Smooth muscle cell (in vitro differentiated cells): ENCODE data around the gene UTP15. TPM values are rescaled to one million over a fixed set of nuclear protein-coding genes. Genes with fewer than 3 reads are reported as not detected.

Experiments used
- DNase-seq: peaks from one replicate; lab custom pipeline; 2025; ENCODE audit not compliant: unreplicated experiment; lab: John Stamatoyannopoulos, UW
- H2AFZ ChIP-seq: fragments of 200-600 bp; sonication (generic); 2 replicates; pipeline ENCODE4 v1.6.0; 2016; ENCODE audit warnings: antibody characterized with exemption, low read depth, mild to moderate bottlenecking
- H3F3A ChIP-seq: fragments of 200-600 bp; sonication (generic); 2 replicates; pipeline ENCODE4 v1.6.0; 2017; ENCODE audit warnings: antibody characterized with exemption, low read depth
- H3K27ac ChIP-seq: fragments of 200-600 bp; sonication (generic); 2 replicates; pipeline ENCODE4 v1.5.1; 2016; ENCODE audit warnings: low read depth, mild to moderate bottlenecking
- H3K27me3 ChIP-seq: fragments of 200-600 bp; sonication (generic); 2 replicates; pipeline ENCODE4 v1.6.1; 2016; ENCODE audit warnings: low read depth, mild to moderate bottlenecking
- H3K36me3 ChIP-seq: fragments of 200-600 bp; sonication (generic); 2 replicates; pipeline ENCODE4 v1.5.1; 2016; ENCODE audit warnings: low read depth
- H3K4me1 ChIP-seq: fragments of 200-600 bp; sonication (generic); 2 replicates; pipeline ENCODE4 v1.5.1; 2016; ENCODE audit warnings: low read depth
- H3K4me2 ChIP-seq: fragments of 200-600 bp; sonication (generic); 2 replicates; pipeline ENCODE4 v1.6.0; 2016; ENCODE audit warnings: mild to moderate bottlenecking
- H3K4me3 ChIP-seq: fragments of 200-600 bp; sonication (generic); 2 replicates; pipeline ENCODE4 v1.5.1; 2016; ENCODE audit warnings: mild to moderate bottlenecking
- H3K79me2 ChIP-seq: fragments of 200-600 bp; sonication (generic); 2 replicates; pipeline ENCODE4 v1.6.0; 2016; ENCODE audit warnings: low read depth, mild to moderate bottlenecking
- H3K9ac ChIP-seq: fragments of 200-600 bp; sonication (generic); 2 replicates; pipeline ENCODE4 v1.6.0; 2016; ENCODE audit warnings: low read depth
- H3K9me3 ChIP-seq: fragments of 200-600 bp; sonication (generic); replicated peaks from 2 replicates; pipeline ENCODE4 v1.5.1; 2016; ENCODE audit warnings: low read depth
- H4K20me1 ChIP-seq: fragments of 200-600 bp; sonication (generic); 2 replicates; pipeline ENCODE4 v1.6.0; 2016; ENCODE audit warnings: low read depth
- CTCF ChIP-seq: fragments of 200-600 bp; sonication (generic); IDR thresholded peaks from 2 replicates; pipeline ENCODE4 v1.5.1; 2017; ENCODE audit warnings: borderline replicate concordance, mild to moderate bottlenecking, antibody characterized with exemption; ENCODE audit not compliant: insufficient read depth, poor library complexity, severe bottlenecking
- WGBS: methylation state at CpG from one replicate; pipeline ENCODE4 v1.1.7; 2016; ENCODE audit warnings: low lambda C conversion rate; 5-methylcytosine and 5-hydroxymethylcytosine counted together
- polyA plus RNA-seq: library from polyadenylated mRNA; unstranded; fragments of >200 nt; fragmentation: Nextera tagmentation; extraction: Ambion mirVana; gene quantifications from 2 replicates; pipeline ENCODE4 v1.2.1, GENCODE V29; 2016
- total RNA-seq: library from RNA; depleted of rRNA; stranded (reverse); fragments of >200 nt; gene quantifications from 2 replicates; pipeline ENCODE4 v1.2.3, GENCODE V29; 2014

The UTP15 gene
- total and polyA plus RNA-seq, 2 experiments from 2014 or later: 10.2 to 15.2 TPM

GRCh38 chr5:73544429-73545402 lies 20.8 kb upstream of the UTP15 start:
- H2AFZ ChIP-seq: no peak overlapping the region
- 86% methylated on average over 9 of the region's 9 CpGs for WGBS
- no peak overlapping the region for H3K27ac ChIP-seq

GRCh38 chr5:73545403-73545779 lies 20.2 kb upstream of the UTP15 start:
- Histone ChIP-seq H3K27me3 (no peaks in the 10 kb centered on the region), H3K27ac (no peak overlapping the region), H4K20me1 (no peaks in the 10 kb centered on the region)

More at GRCh38 chr5:73544429-73545402, 20.8 kb upstream of the UTP15 start:
- Histone ChIP-seq H3K4me3 (no peak overlapping the region), H3K36me3 (no peaks in the 10 kb centered on the region), H3K9ac (no peak overlapping the region), H3K79me2 (no peaks in the 10 kb centered on the region), H4K20me1 (no peaks in the 10 kb centered on the region), H3K27me3 (no peaks in the 10 kb centered on the region), H3K4me2 (no peak overlapping the region), H3F3A (no peaks in the 10 kb centered on the region), H3K4me1 (no peaks in the 10 kb centered on the region), H3K9me3 (no peaks in the 10 kb centered on the region)
- TF ChIP-seq CTCF: no peak
- no peak for DNase-seq

GRCh38 chr5:73550016-73550415 lies 15.5 kb upstream of the UTP15 start:
- no peak overlapping the region for H3K4me3 ChIP-seq
- no peak for TF ChIP-seq CTCF

More at GRCh38 chr5:73545403-73545779, 20.2 kb upstream of the UTP15 start:
- H3K9ac ChIP-seq: no peak overlapping the region
- H3F3A ChIP-seq: no peaks in the 10 kb centered on the region
- no peaks in the 10 kb centered on the region for H3K79me2 ChIP-seq
- no peak overlapping the region for H3K4me2 ChIP-seq
- H3K9me3 ChIP-seq: no peaks in the 10 kb centered on the region
- TF ChIP-seq CTCF: no peak
- no peak for DNase-seq
- no peak overlapping the region for H2AFZ ChIP-seq
- H3K4me1 ChIP-seq: no peaks in the 10 kb centered on the region
- H3K4me3 ChIP-seq: no peak overlapping the region
- 88% methylated on average over 1 of the region's 1 CpG for WGBS
- H3K36me3 ChIP-seq: no peaks in the 10 kb centered on the region

More at GRCh38 chr5:73550016-73550415, 15.5 kb upstream of the UTP15 start:
- H3K9me3 ChIP-seq: no peaks in the 10 kb centered on the region
- no peak overlapping the region for H3K9ac ChIP-seq
- DNase-seq: no peak
- no peak overlapping the region for H2AFZ ChIP-seq
- peaks cover 4% of the 10 kb centered on the region for H3K36me3 ChIP-seq
- no peaks in the 10 kb centered on the region for H3K79me2 ChIP-seq
- H3F3A ChIP-seq: no peaks in the 10 kb centered on the region
- H4K20me1 ChIP-seq: no peaks in the 10 kb centered on the region
- H3K27me3 ChIP-seq: no peaks in the 10 kb centered on the region
- H3K4me2 ChIP-seq: no peak overlapping the region
- H3K27ac ChIP-seq: no peak overlapping the region
- WGBS: 74% methylated on average over 1 of the region's 1 CpG
- H3K4me1 ChIP-seq: no peaks in the 10 kb centered on the region
